HG03064 (cell line): Measurements from ENCODE around the gene PLCZ1.
"Not testable (repeated sequence)": the region's sequence is repeated elsewhere in the genome, so short reads cannot be mapped to it uniquely, and the experiment has no call there.

Experiments
- ATAC-seq: cut with Tn5 transposase; IDR thresholded peaks from one replicate; pipeline ENCODE4 v1.9.1; 2021; ENCODE audit warnings: low read depth; ENCODE audit not compliant: unreplicated experiment

The PLCZ1 gene

GRCh38 chr12:18703911-18704310 lies 33.9 kb downstream of the PLCZ1 start:
- no peak for ATAC-seq

GRCh38 chr12:18703321-18703720 lies 34.5 kb downstream of the PLCZ1 start:
- no peak for ATAC-seq

GRCh38 chr12:18700271-18700670 lies 37.5 kb downstream of the PLCZ1 start:
- no peak for ATAC-seq

GRCh38 chr12:18696971-18697602 lies 40.7 kb downstream of the PLCZ1 start:
- ATAC-seq: no peak

GRCh38 chr12:18693986-18694385 lies 43.8 kb downstream of the PLCZ1 start:
- not testable (repeated sequence) for ATAC-seq

GRCh38 chr12:18690653-18691052 lies 47.2 kb downstream of the PLCZ1 start:
- ATAC-seq: no peak

GRCh38 chr12:18689771-18690170 lies 48.0 kb downstream of the PLCZ1 start:
- no peak for ATAC-seq

GRCh38 chr12:18684430-18684829 lies 53.4 kb downstream of the PLCZ1 start:
- ATAC-seq: no peak

- ATAC-seq: no peak
Observed at GRCh38 chr12:18683327-18684013, 54.3 kb downstream of the PLCZ1 start.

- ATAC-seq: no peak
Observed at GRCh38 chr12:18681818-18682217, 56.0 kb downstream of the PLCZ1 start.

- no peak for ATAC-seq
Observed at GRCh38 chr12:18676996-18677588, 60.7 kb downstream of the PLCZ1 start.

- no peak for ATAC-seq
Observed at GRCh38 chr12:18676141-18676540, 61.7 kb downstream of the PLCZ1 start.

GRCh38 chr12:18658829-18659228 lies 79.0 kb downstream of the PLCZ1 start:
- ATAC-seq: no peak

- ATAC-seq: no peak
Observed at GRCh38 chr12:18658179-18658578, 79.6 kb downstream of the PLCZ1 start.

GRCh38 chr12:18655351-18655750 lies 82.5 kb downstream of the PLCZ1 start:
- ATAC-seq: no peak

GRCh38 chr12:18653465-18653864 lies 84.3 kb downstream of the PLCZ1 start:
- ATAC-seq: no peak

- no peak for ATAC-seq
Observed at GRCh38 chr12:18652596-18652995, 85.2 kb downstream of the PLCZ1 start.

- ATAC-seq: no peak
Observed at GRCh38 chr12:18651525-18651924, 86.3 kb downstream of the PLCZ1 start.

- no peak for ATAC-seq
Observed at GRCh38 chr12:18646286-18646890, 91.4 kb downstream of the PLCZ1 start.

GRCh38 chr12:18644564-18644963 lies 93.2 kb downstream of the PLCZ1 start:
- no peak for ATAC-seq

GRCh38 chr12:18643681-18644080 lies 94.1 kb downstream of the PLCZ1 start:
- no peak for ATAC-seq
